ENCODE measurements around the gene SNU13.

DNA sequence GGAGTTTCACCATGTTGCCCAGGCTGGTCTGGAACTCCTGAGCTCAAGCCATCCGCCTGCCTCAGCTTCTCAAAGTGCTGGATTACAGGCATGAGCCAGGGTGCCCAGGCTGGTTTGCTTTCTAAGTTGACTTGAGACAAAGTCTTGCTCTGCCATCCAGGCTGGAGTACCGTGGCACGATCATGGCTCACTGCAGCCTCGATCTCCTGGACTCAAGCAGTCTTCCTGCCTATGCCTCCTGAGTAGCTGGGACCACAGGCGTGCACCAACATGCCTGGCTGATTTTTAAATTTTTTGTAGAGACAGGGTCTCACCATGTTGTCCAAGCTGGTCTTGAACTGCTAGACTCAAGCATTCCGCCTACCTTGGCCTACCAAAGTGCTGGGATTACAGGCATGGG, 31.0 kb downstream of the SNU13 start:
- no peak for TF ChIP-seq MXI1 (IDR thresholded peaks at IDR 0.05; ENCODE audit: borderline replicate concordance, low read depth, low read length)
- no peak for TF ChIP-seq CTCF (conservative IDR thresholded peaks at IDR 0.05; ENCODE audit: low read depth, low read length)
- TF ChIP-seq MAZ (IDR thresholded peaks at IDR 0.05; ENCODE audit: borderline replicate concordance, low read depth, low read length), result no peak
- TF ChIP-seq BHLHE40 (IDR thresholded peaks at IDR 0.05; ENCODE audit: low read depth, low read length), result no peak
- no peak for TF ChIP-seq RFX5 (IDR thresholded peaks at IDR 0.05; ENCODE audit: low read depth, low read length)
- no peak for TF ChIP-seq SMC3 (IDR thresholded peaks at IDR 0.05; ENCODE audit: low read depth, low read length)
- no peak for TF ChIP-seq CEBPB (IDR thresholded peaks at IDR 0.05; ENCODE audit: low read depth, low read length)
- TF ChIP-seq POLR2A (IDR thresholded peaks at IDR 0.05; ENCODE audit: low read depth, low read length), result no peak
- no peak for TF ChIP-seq MAFK (IDR thresholded peaks at IDR 0.05; ENCODE audit: low read depth, low read length)
- TF ChIP-seq RCOR1 (IDR thresholded peaks at IDR 0.05; ENCODE audit: insufficient replicate concordance, low read length), result no peak
- no peak for TF ChIP-seq CHD1 (IDR thresholded peaks at IDR 0.05; ENCODE audit: low read depth, low read length)
- TF ChIP-seq USF2 (IDR thresholded peaks at IDR 0.05; ENCODE audit: low read depth, low read length), result no peak
- TF ChIP-seq ELK1 (IDR thresholded peaks at IDR 0.05; ENCODE audit: borderline replicate concordance, low read depth, low read length), result no peak

All from IMR-90 (cell line).